GM06990 (cell line): ENCODE measurements around the gene ADAM22.

Source experiments
- DNase-seq: peaks from one replicate; pipeline ENCODE4 v3.0.0-alpha.2; 2011; ENCODE audit not compliant: insufficient read length; ENCODE audit errors: extremely low read depth
- H3K27me3 ChIP-seq: replicated peaks from 2 replicates; pipeline ENCODE4 v1.6.0; 2011; ENCODE audit warnings: low read length; ENCODE audit not compliant: control insufficient read depth, insufficient read depth
- H3K36me3 ChIP-seq: 2 replicates; pipeline ENCODE4 v1.5.1; 2011; ENCODE audit warnings: low read length; ENCODE audit not compliant: control insufficient read depth, insufficient read depth
- H3K4me3 ChIP-seq: replicated peaks from 2 replicates; pipeline ENCODE4 v1.5.1; 2011; ENCODE audit warnings: low read depth, mild to moderate bottlenecking, control low read depth, low read length
- TF ChIP-seq, protein P1 (sequence below): IDR thresholded peaks from 2 replicates; pipeline ENCODE4 v1.5.1; 2011; ENCODE audit warnings: low read length, control low read depth, mild to moderate bottlenecking, inconsistent platforms; ENCODE audit not compliant: insufficient read depth, poor library complexity, severe bottlenecking

ADAM22 gene

DNA sequence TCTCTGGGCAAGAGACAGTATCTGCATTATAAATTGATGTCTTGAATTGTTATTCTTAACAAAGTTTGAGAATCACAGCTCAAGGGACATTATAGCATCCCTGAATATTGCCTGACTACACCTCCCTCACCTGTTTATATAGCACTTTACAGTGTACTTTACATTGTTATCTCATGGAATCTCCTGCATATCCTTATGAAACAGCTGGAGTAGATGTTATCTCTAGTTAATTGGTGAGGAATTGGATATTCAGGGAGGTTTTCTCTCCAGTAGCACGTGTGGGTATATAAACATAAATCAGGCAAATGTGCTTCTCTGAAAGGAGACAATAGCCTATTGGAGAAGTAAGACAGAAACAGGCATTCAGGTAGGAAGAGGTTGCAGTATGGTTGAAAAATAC, 168.6 kb downstream of the ADAM22 start:
- Histone ChIP-seq H3K4me3 (no peak overlapping the region), H3K36me3 (no peaks in the 10 kb centered on the region), H3K27me3 (no peaks in the 10 kb centered on the region)
- DNase-seq, result no peak
- TF ChIP-seq, protein P1, sequence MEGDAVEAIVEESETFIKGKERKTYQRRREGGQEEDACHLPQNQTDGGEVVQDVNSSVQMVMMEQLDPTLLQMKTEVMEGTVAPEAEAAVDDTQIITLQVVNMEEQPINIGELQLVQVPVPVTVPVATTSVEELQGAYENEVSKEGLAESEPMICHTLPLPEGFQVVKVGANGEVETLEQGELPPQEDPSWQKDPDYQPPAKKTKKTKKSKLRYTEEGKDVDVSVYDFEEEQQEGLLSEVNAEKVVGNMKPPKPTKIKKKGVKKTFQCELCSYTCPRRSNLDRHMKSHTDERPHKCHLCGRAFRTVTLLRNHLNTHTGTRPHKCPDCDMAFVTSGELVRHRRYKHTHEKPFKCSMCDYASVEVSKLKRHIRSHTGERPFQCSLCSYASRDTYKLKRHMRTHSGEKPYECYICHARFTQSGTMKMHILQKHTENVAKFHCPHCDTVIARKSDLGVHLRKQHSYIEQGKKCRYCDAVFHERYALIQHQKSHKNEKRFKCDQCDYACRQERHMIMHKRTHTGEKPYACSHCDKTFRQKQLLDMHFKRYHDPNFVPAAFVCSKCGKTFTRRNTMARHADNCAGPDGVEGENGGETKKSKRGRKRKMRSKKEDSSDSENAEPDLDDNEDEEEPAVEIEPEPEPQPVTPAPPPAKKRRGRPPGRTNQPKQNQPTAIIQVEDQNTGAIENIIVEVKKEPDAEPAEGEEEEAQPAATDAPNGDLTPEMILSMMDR, result no peak

GRCh38 chr7:88104732-88105131, 170.7 kb downstream of the ADAM22 start:
- DNase-seq, result no peak
- H3K27me3 ChIP-seq, result no peaks in the 10 kb centered on the region
- H3K4me3 ChIP-seq, result no peak overlapping the region
- TF ChIP-seq, protein P1, result no peak
- H3K36me3 ChIP-seq, result no peaks in the 10 kb centered on the region

DNA sequence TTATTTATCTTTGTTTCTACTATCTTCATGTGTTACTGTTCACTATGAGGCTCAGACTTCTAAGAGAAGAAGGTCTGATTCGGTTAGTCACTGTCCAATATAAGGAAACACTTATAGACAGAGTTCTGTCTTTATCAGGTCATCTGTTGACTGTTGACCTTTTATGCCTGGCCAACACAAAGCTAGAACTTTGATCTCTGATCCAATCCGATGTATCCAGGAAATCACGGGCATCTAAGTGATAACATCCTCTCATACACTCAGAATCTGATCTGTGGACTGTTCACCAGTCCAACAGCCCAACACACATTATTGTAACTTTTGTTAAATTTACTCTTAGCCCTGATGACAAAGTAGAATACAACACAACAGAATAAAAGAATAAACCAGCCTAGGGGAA, 171.2 kb downstream of the ADAM22 start:
- H3K4me3 ChIP-seq, result no peak overlapping the region
- H3K36me3 ChIP-seq, result no peaks in the 10 kb centered on the region
- no peaks in the 10 kb centered on the region for H3K27me3 ChIP-seq
- DNase-seq, result no peak
- TF ChIP-seq, protein P1, result no peak

DNA sequence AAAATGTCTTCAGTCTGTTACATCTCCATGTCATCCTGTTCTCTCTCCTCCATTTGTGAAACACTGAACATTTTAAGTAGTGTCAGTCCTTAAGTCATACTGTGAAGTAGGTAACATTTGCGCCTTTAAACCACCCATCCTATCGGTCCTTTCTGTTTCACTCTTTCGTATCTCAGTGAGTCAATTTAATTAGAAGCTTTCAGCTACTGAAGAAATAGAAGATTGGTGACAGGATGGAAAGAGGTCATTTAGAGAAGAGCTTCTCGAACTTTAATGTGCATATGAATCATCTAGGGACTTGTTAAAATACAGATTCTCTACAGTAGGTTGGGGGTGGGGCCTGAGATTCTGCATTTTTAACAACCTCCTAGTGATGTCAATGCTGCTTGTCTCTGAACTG, 172.4 kb downstream of the ADAM22 start:
- TF ChIP-seq, protein P1, result no peak
- Histone ChIP-seq H3K36me3 (no peaks in the 10 kb centered on the region), H3K27me3 (no peaks in the 10 kb centered on the region), H3K4me3 (no peak overlapping the region)
- peak; percentile 32 for DNase-seq

DNA sequence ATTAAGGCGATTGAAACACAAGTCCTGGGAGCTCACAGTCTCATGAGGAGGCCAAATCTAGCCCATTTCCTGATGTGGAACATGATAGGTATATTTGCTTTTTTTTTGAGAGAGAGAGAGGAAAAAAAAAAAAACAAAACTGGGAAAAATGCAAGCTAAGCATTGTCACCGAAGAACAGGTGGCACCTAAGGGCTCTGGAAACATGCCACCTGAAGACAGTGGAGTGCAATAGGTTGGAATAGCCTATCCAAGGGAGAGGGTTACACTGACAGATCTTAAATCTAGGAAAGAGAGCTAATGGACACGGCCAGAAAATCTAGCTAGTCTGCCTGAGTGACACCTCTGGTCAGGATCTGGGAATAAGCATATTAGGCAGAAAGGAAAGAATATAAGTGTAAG, 175.6 kb downstream of the ADAM22 start:
- no peaks in the 10 kb centered on the region for H3K36me3 ChIP-seq
- TF ChIP-seq, protein P1, result no peak
- no peaks in the 10 kb centered on the region for H3K27me3 ChIP-seq
- no peak for DNase-seq
- no peak overlapping the region for H3K4me3 ChIP-seq

DNA sequence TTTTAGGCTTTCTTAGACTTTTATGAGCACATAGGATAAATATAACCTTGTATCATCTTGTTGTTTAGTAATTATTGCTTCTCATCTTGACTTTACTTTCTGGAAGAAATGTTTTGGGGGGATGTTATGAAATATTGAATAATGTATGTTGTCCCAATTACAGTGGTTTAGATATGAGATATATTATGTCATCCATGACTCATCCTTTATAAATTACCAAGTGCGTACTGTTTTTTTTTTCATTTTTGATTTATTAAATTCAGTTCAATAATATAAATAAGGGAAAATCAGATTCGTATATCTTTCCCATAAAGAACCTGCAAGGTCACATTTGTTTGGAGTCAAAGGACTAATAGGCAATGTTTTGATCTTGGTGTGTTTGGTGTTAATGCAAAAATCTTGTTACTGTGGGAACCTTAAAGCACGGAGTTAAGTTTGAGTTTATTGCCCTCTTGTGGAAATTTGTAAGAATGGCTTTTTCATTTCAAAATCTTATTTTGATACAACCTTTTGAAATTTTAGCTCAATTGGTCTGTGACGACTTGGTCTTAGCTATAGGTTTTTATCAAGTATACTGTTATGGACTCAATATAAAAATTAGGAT, 177.2 kb downstream of the ADAM22 start:
- DNase-seq, result no peak
- H3K4me3 ChIP-seq, result no peak overlapping the region
- H3K27me3 ChIP-seq, result no peaks in the 10 kb centered on the region
- no peaks in the 10 kb centered on the region for H3K36me3 ChIP-seq
- TF ChIP-seq, protein P1, result peak; percentile 39
